Measurements from ENCODE around the gene CDH23. TPM values are rescaled to one million over a fixed set of nuclear protein-coding genes. Genes with fewer than 3 reads are reported as not detected.

Gene CDH23
- total RNA-seq, 1 experiment from 2014 or later = not detected

- CTCF ChIA-PET = no interaction called here
- TF ChIP-seq EZH2 (IDR thresholded peaks at IDR 0.05; ENCODE audit: low read length, unreplicated experiment) (no peak), EZH2phosphoT487 (IDR thresholded peaks at IDR 0.05; ENCODE audit: borderline replicate concordance, low read length) (no peak), CTCF (conservative IDR thresholded peaks at IDR 0.05; ENCODE audit: low read depth, low read length) (no peak)
- Histone ChIP-seq H3K9me3 (ENCODE audit: low read length) (no peaks in the 10 kb centered on the region), H3K9me2 (replicated peaks; ENCODE audit: low read length) (no peaks in the 10 kb centered on the region), H3K9ac (ENCODE audit: low read length) (no peak overlapping the region), H3K4me1 (ENCODE audit: insufficient read depth, low read length) (no peaks in the 10 kb centered on the region), H3K36me3 (ENCODE audit: low read depth, low read length) (no peaks in the 10 kb centered on the region), H3F3A (ENCODE audit: low read length, unreplicated experiment) (no peaks in the 10 kb centered on the region), H3K27ac (ENCODE audit: low read length) (no peak overlapping the region), H3K27me3 (ENCODE audit: low read length) (no peaks in the 10 kb centered on the region), H3K4me2 (ENCODE audit: low read length) (no peak overlapping the region), H4K20me1 (ENCODE audit: low read length) (no peaks in the 10 kb centered on the region), H2AFZ (ENCODE audit: low read length) (no peak overlapping the region), H3K79me2 (ENCODE audit: low read length) (no peaks in the 10 kb centered on the region), H3K4me3 (ENCODE audit: low read length) (no peak overlapping the region)
- intact Hi-C loops (cut with micrococcal nuclease) = no loop called here
- no peak for ATAC-seq
- no peak for DNase-seq
- POLR2A ChIA-PET (ENCODE audit: unreplicated experiment) = no interaction called here
- no TSS peak for BruUV-seq (replicated peaks)
These were observed 356.6 kb downstream of the CDH23 start for GRCh38 chr10:71753091-71753959.

GRCh38 chr10:71753960-71754505 lies 357.3 kb downstream of the CDH23 start:
- no peak overlapping the region for H3K4me3 ChIP-seq (ENCODE audit: low read length)
- TF ChIP-seq EZH2 (IDR thresholded peaks at IDR 0.05; ENCODE audit: low read length, unreplicated experiment) (no peak), EZH2phosphoT487 (IDR thresholded peaks at IDR 0.05; ENCODE audit: borderline replicate concordance, low read length) (no peak), CTCF (conservative IDR thresholded peaks at IDR 0.05; ENCODE audit: low read depth, low read length) (no peak)
- no TSS peak for BruUV-seq (replicated peaks)
- no peaks in the 10 kb centered on the region for H3K79me2 ChIP-seq (ENCODE audit: low read length)
- no peak overlapping the region for H3K4me2 ChIP-seq (ENCODE audit: low read length)
- no peaks in the 10 kb centered on the region for H3K9me2 ChIP-seq (replicated peaks; ENCODE audit: low read length)
- H4K20me1 ChIP-seq (ENCODE audit: low read length) = no peaks in the 10 kb centered on the region
- POLR2A ChIA-PET (ENCODE audit: unreplicated experiment) = no interaction called here
- H3K9me3 ChIP-seq (ENCODE audit: low read length) = no peaks in the 10 kb centered on the region
- H3K36me3 ChIP-seq (ENCODE audit: low read depth, low read length) = no peaks in the 10 kb centered on the region
- intact Hi-C loops (cut with micrococcal nuclease) = no loop called here
- H3K27me3 ChIP-seq (ENCODE audit: low read length) = no peaks in the 10 kb centered on the region
- H3F3A ChIP-seq (ENCODE audit: low read length, unreplicated experiment) = no peaks in the 10 kb centered on the region
- H2AFZ ChIP-seq (ENCODE audit: low read length) = no peak overlapping the region
- no peak for DNase-seq
- H3K27ac ChIP-seq (ENCODE audit: low read length) = no peak overlapping the region
- H3K4me1 ChIP-seq (ENCODE audit: insufficient read depth, low read length) = no peaks in the 10 kb centered on the region
- H3K9ac ChIP-seq (ENCODE audit: low read length) = no peak overlapping the region
- ATAC-seq = no peak
- CTCF ChIA-PET = no interaction called here

GRCh38 chr10:71754562-71754961 lies 357.8 kb downstream of the CDH23 start:
- Histone ChIP-seq H3K36me3 (ENCODE audit: low read depth, low read length) (no peaks in the 10 kb centered on the region), H3K27ac (ENCODE audit: low read length) (no peak overlapping the region), H3K27me3 (ENCODE audit: low read length) (no peaks in the 10 kb centered on the region), H3K9me3 (ENCODE audit: low read length) (no peaks in the 10 kb centered on the region), H2AFZ (ENCODE audit: low read length) (no peak overlapping the region), H3K79me2 (ENCODE audit: low read length) (no peaks in the 10 kb centered on the region), H4K20me1 (ENCODE audit: low read length) (no peaks in the 10 kb centered on the region), H3K4me1 (ENCODE audit: insufficient read depth, low read length) (no peaks in the 10 kb centered on the region), H3K9ac (ENCODE audit: low read length) (no peak overlapping the region), H3K9me2 (replicated peaks; ENCODE audit: low read length) (no peaks in the 10 kb centered on the region), H3K4me2 (ENCODE audit: low read length) (no peak overlapping the region), H3F3A (ENCODE audit: low read length, unreplicated experiment) (no peaks in the 10 kb centered on the region), H3K4me3 (ENCODE audit: low read length) (no peak overlapping the region)
- ChIA-PET CTCF (no interaction called here), POLR2A (ENCODE audit: unreplicated experiment) (no interaction called here)
- no TSS peak for BruUV-seq (replicated peaks)
- ATAC-seq (no peak), DNase-seq (no peak)
- no peak for TF ChIP-seq CTCF (conservative IDR thresholded peaks at IDR 0.05; ENCODE audit: low read depth, low read length)
- TF ChIP-seq EZH2phosphoT487 (IDR thresholded peaks at IDR 0.05; ENCODE audit: borderline replicate concordance, low read length) = no peak
- no peak for TF ChIP-seq EZH2 (IDR thresholded peaks at IDR 0.05; ENCODE audit: low read length, unreplicated experiment)
- intact Hi-C loops (cut with micrococcal nuclease) = no loop called here
